Mesenteric fat pad (tissue), 1 donor: ENCODE results near the gene TBC1D17. TPM values are rescaled to one million over a fixed set of nuclear protein-coding genes. Genes with fewer than 3 reads are reported as not detected.

ENCODE experiments used
- DNase-seq: peaks from one replicate; pipeline ENCODE4 v3.0.0-alpha.2; 2020; ENCODE audit warnings: low spot score
- long read RNA-seq: library from polyadenylated mRNA; unstranded; transcript quantifications from one replicate; pipeline ENCODE4 v2.0.0, GENCODE V29; 2020
- total RNA-seq: library from RNA; stranded (reverse); fragmentation: NEBNext Ultra II Directional; extraction: Animal tissue kit (Norgen Biotek cat#: 25700); gene quantifications from one replicate; pipeline ENCODE4 v1.2.1, GENCODE V29; 2021
- donor health status: DM: yes; HTN: yes; CAD: no.

TBC1D17 gene
- total RNA-seq: 39.9 TPM
- long read RNA-seq, transcript TBC1D17-201 (17 exons, 2,366 nt): major isoform, 8 of 26 reads
- long read RNA-seq, partial matches to known transcripts: 10 of 26 reads
- long read RNA-seq, other reads (novel, unspliced or antisense): 8 of 26 reads

DNA sequence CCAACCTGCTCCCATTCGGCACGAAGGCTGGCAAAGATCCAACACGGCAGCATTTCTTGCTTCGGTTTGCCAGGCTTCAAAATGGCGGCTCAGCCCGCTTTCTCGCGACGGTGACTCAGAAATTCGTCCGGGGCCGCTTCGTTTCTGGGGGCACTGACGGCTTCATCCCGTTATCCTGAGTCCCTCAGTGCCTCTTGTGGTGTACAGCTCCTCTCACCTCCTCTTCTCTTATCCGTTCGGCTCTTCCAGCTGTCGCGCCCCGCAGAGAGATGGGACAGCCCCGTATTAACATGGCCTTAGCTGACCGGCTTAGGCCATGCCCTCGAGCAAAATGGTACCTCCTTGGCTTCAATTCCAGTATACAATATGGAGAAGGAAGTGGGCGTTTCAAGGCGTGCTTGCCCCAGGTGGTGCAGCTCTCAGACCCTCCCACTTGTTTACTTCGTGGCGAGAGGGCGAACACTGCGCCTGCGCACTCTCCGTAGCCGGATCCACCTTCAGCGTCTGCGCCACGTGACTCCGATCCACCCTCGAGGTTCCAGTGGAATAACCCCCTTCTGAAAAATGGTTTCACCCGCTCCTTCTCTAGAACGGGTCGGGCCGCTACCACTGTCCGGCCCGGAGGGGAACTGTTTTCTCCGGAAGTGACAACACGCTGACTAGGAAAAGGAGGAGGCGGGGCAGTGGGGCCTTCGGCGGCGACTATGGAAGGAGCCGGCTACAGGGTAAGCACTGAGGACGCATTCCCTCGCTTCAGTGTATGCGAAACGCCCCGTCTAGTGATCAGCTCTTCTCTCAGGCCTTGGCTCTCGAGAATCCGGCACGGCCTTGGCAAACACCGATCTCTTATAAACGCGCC, at the start of gene TBC1D17, which contains the start of gene AKT1S1:
Gene TBC1D17, plus strand, starts transcription at position 683 of the 859 bp plus-strand sequence. Its CDS starts 22 bp downstream, at position 705.
Gene AKT1S1, minus strand, starts transcription at position 336 of the 859 bp plus-strand sequence. CDS start 4,060 bp downstream, outside the sequence.
- DNase-seq: peak; percentile 99

DNA sequence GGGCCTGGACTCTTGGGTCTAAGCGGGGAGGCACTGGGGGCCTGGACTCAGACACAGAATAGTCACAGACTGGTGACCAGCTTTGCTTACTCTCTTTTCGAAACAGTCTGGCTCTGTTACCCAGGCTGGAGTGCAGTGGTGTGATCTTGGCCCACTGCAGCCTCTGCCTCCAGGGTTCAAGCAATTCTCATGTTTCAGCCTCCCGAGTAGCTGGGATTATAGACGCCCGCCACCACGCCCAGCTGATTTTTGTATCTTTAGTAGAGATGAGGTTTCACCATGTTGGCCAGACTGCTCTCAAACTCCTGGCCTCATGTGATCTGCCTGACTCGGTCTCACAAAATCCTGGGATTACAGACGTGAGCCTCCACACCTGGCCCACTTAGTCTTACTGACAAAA, 48.3 kb upstream of the TBC1D17 start:
- DNase-seq: no peak

GRCh38 chr19:49829721-49830120, 47.8 kb upstream of the TBC1D17 start:
- DNase-seq: no peak

DNA sequence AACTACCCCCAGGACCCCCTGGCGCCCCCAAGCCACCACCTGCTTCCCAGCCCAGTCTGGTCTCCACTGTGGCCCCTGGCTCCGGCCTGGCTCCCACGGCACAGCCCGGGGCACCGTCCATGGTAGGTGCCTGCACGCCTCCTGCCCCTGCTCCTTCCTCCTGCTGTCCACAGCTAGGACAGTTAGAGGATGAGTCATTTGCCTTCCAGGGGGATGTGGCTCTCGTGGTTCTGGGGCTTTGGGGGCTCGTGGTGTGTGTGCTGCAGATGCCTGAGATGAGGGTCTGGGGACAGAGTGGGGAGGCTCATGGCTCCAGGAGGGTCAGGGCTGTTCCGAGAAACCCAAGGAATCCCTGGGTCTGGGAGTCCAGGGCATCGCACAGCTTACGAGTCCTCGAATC, 46.7 kb upstream of the TBC1D17 start:
- no peak for DNase-seq

DNA sequence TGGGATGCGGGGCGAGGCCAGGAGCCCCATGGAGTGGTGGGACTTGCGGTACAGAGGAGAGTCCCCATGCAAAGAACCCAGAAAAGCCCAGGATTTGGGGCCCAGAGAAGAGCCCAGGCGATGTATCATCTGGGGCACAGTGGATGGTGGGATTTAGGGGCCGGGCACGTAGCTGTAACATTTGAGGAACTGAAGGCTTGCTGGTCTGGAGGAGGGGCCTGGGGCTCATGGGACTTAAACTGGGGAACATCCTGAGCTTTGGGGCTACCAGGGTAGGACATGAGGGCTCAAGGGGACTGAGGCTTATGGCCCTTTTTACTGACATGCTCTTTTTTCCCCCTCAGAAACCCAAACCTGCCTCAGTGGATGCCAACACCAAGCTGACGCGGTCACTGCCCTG, 45.9 kb upstream of the TBC1D17 start:
- no peak for DNase-seq

GRCh38 chr19:49832556-49832955, 44.9 kb upstream of the TBC1D17 start:
- DNase-seq: no peak

GRCh38 chr19:49833599-49833998, 43.9 kb upstream of the TBC1D17 start:
- DNase-seq: no peak

- DNase-seq: no peak
Observed at GRCh38 chr19:49835562-49835961, 41.9 kb upstream of the TBC1D17 start.

DNA sequence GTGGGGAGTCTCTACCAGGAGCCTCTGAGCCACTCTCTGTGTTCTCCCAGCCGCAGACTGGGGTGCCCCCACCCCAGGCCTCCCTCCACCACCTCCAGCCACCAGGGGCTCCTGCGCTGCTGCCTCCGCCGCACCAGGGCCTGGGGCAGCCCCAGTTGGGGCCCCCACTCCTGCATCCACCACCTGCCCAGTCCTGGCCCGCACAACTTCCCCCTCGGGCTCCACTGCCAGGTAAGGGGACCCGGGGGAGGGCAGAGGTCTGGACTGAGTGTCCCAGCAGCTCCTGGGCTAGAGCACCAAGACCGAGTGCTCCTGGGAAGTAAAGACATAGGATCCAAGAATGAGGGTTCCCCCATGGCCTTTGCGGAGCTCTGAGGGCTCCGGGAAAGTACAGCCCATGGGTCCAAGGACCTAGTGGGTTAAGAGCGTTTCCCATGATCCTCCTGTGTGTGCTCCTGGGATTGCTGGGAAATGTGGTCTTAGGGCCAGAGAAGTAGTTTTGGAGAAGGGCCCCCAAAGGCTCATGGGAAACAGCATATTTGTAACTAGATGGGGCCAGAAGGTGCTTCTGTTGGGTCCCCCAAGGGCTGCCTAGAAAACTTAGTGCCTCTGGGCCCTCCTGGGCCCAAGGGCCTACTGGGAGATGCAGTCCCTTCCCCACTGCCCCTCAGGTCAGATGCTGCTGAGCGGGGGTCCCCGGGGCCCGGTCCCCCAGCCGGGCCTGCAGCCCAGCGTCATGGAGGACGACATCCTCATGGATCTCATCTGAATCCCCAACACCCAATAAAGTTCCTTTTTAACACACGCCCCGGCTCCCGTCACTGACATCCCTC, 41.1 kb upstream of the TBC1D17 start:
- DNase-seq: no peak

DNA sequence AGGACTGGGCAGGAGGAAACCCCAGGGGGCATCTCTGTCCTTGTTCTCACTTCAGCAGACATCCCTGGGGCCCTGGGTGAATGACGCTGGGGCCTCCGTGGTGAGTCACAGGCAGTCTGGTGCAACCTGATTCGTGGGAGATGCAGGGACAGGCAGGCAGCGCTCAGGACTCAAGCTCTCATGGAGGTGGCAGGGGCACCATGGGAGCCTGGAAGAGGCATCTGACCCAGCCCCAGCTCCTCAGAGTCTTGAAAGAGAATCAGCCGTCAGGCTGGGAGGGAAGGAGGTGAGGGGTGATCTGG, 40.5 kb upstream of the TBC1D17 start:
- DNase-seq: no peak

GRCh38 chr19:49837425-49837824, 40.1 kb upstream of the TBC1D17 start:
- no peak for DNase-seq

- no peak for DNase-seq
Observed at GRCh38 chr19:49838885-49839588, 38.5 kb upstream of the TBC1D17 start.

- DNase-seq: no peak
Observed at GRCh38 chr19:49839713-49840112, 37.8 kb upstream of the TBC1D17 start.

DNA sequence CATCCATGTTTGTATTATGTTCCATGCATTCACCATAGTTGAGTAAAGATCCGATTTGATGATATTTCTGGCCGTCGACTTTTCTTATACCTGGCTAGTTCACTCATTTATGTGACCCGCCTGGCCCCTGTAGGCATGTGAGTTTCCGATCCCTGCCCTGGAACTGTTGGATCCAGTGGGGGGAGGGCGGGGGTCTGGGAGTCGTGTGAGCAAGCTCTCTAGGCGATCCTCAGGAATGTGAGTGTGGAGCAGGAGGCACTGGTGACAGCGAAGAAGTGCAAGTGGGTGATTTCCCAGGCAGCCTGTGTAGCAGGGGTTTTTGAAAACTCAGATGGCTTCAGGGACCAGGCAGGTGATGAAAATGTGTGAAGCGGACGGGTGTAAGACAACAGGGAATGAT, 37.2 kb upstream of the TBC1D17 start:
- DNase-seq: no peak

- no peak for DNase-seq
Observed at GRCh38 chr19:49840736-49841249, 36.7 kb upstream of the TBC1D17 start.

DNA sequence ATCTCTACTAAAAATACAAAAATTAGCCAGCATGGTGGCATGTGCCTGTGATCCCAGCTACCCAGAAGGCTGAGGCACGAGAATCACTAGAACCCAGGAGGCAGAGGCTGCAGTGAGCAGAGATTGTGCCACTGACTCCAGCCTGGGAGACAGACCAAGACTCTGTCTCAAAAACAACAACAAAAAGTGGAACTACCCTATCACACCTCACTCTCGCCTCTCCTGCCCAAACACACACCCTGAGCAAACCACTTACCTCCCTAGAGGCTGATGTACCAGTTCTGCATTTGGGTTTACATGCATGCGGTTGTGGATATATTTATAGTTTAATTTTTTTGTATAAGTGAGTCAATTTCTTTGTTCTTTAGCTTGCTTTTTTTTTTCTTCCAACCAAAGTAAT, 34.2 kb upstream of the TBC1D17 start:
- DNase-seq: no peak

DNA sequence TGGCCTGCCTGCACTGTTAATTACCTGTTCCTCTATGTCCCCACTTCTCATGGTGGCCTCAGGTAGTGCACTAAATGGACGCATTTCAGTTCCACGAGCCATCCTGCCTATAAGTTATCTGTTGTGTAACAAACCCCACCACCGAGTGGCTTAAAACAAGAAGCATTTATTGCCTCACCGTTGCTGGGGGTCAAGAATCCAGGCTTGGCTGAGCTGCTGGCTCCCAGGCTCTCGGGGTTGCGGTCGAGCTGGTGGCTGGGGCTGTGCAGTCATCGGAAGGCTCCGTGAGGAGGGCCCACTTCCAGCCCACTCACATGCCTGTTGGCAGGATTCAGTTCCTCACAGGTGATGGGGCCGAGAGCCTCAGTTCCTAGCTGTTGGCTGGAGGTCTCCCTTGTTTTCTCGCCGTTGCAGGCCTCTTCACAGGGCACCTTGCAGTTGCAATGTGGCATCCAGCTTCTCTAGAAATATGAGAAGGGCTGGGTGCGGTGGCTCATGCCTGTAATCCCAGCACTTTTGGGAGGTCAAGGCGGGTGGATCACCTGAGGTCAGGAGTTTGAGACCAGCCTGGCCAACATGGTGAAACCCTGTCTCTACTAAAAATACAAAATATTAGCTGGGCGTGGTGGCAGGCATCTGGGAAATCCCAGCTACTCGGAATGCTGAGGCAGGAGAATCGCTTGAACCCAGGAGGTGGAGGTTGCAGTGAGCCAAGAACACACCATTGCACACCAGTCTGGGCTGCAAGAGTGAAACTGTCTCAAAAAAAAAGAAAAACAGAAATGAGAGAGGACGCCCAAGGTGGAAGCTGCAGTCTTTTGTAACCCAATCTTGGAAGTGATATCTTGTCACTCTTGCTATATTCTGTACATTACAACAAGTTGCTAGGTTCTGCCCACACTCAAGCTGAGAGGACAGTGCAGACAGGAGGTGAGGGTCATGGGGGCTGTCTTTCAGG, 33.1 kb upstream of the TBC1D17 start:
- no peak for DNase-seq

- no peak for DNase-seq
Observed at GRCh38 chr19:49845414-49845813, 32.1 kb upstream of the TBC1D17 start.

GRCh38 chr19:49846408-49846807, 31.1 kb upstream of the TBC1D17 start:
- no peak for DNase-seq
